Measurements from ENCODE around the gene ESF1. TPM values are rescaled to one million over a fixed set of nuclear protein-coding genes. Genes with fewer than 3 reads are reported as not detected.

ESF1 gene
- total RNA-seq, 1 donor from 2014 or later: 9.0 TPM

DNA sequence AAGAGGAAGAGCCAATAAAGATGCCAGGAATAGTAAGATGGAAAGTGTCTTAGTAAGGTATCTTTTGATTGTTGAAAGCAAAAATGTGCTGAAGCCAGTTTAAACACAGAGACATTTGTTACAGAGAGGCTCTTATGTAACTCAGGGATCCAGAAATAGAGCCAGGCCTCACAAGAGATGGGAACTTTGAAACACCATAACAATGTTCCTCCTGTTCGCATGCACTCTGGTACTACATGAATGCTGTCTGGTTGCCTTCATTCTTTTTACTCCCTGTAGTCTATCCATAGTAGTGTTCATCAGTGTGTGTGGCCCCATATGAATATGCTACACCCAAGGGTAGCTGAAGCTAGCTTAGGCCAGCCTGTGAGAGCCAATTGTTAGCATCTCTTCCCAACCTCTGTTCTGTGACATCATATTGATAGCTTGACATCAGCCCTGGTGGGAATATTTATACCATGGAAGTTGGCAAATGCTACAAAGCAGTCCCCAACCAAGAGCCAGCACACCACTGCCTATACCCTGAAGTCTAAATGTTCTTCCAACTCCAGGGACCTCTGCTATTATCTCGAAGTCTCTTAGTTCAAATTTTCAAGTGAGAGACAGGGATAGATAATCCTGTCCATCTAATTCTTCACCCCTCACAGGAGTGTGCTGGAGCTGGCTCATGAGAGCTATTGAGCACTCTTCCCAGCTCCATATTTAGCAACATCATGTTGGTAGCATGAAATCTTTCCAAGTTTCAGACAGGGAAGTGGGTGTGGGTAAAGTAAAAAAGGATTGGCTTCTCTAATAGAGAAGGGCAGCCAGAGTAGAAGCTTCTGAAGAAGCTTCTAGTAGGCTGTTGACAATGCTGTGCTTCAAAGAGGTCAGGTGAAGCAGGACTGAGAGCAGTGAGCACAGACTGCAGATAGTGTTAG lies 7.1 kb upstream of the ESF1 start:
- Mint-ChIP-seq H3K4me3 (ENCODE audit: unreplicated experiment) (no peak overlapping the region), H3K4me1 (ENCODE audit: low read depth) (peaks cover 8% of the 10 kb centered on the region), H3K9me3 (ENCODE audit: low read depth) (no peaks in the 10 kb centered on the region), H3K27ac (ENCODE audit: unreplicated experiment) (no peak overlapping the region), H3K27me3 (ENCODE audit: low read depth) (no peaks in the 10 kb centered on the region), H3K36me3 (ENCODE audit: low read depth) (peaks cover 35% of the 10 kb centered on the region)
- DNase-seq (ENCODE audit: low spot score): no peak
- TF ChIP-seq, protein P1, sequence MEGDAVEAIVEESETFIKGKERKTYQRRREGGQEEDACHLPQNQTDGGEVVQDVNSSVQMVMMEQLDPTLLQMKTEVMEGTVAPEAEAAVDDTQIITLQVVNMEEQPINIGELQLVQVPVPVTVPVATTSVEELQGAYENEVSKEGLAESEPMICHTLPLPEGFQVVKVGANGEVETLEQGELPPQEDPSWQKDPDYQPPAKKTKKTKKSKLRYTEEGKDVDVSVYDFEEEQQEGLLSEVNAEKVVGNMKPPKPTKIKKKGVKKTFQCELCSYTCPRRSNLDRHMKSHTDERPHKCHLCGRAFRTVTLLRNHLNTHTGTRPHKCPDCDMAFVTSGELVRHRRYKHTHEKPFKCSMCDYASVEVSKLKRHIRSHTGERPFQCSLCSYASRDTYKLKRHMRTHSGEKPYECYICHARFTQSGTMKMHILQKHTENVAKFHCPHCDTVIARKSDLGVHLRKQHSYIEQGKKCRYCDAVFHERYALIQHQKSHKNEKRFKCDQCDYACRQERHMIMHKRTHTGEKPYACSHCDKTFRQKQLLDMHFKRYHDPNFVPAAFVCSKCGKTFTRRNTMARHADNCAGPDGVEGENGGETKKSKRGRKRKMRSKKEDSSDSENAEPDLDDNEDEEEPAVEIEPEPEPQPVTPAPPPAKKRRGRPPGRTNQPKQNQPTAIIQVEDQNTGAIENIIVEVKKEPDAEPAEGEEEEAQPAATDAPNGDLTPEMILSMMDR (IDR thresholded peaks at IDR 0.05): no peak

GRCh38 chr20:13790708-13791107 lies 6.0 kb upstream of the ESF1 start:
- Mint-ChIP-seq H3K4me1 (ENCODE audit: low read depth) (peaks cover 19% of the 10 kb centered on the region), H3K27ac (ENCODE audit: unreplicated experiment) (no peak overlapping the region), H3K4me3 (ENCODE audit: unreplicated experiment) (no peak overlapping the region), H3K27me3 (ENCODE audit: low read depth) (no peaks in the 10 kb centered on the region), H3K9me3 (ENCODE audit: low read depth) (no peaks in the 10 kb centered on the region), H3K36me3 (ENCODE audit: low read depth) (peaks cover 28% of the 10 kb centered on the region)
- TF ChIP-seq, protein P1 (IDR thresholded peaks at IDR 0.05): no peak
- DNase-seq (ENCODE audit: low spot score): no peak

DNA sequence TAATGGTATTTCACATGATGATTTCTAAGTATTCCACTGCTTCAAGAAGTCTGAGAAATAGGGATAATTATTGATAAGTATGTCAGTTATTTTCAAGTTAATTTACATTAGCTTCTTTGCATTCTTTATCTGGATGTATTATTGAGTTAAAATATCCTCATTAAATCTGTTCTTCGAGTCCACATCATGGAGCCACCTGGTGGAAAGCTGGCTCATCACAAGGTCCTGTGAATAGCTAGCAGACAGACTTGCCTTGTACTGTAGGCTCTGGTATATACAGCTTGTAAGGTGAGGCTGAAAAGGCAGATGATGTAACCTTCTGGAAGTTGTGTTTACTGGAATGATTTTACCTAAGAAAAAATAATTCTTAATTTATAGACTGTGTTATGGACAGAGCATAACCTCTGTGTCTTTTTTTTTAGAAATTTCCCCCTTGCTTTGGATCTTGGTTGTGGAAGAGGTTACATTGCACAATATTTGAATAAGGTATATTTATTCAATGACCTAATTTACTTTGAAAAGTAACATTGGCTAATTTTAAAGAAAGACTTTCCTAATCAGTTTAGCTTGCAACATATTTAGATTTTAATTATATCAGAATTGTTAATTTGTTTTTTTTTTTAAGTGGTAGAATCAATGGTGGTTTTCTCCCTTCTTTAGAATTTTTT lies 3.6 kb upstream of the ESF1 start:
- H3K36me3 Mint-ChIP-seq (ENCODE audit: low read depth): peaks cover 21% of the 10 kb centered on the region
- TF ChIP-seq, protein P1 (IDR thresholded peaks at IDR 0.05): peak; percentile 82

GRCh38 chr20:13786143-13786828 lies 1.6 kb upstream of the ESF1 start:
- DNase-seq (ENCODE audit: low spot score): no peak
- H3K4me1 Mint-ChIP-seq (ENCODE audit: low read depth): peaks cover 38% of the 10 kb centered on the region
- peak overlapping the region; percentile 98 for H3K4me3 Mint-ChIP-seq (ENCODE audit: unreplicated experiment)
- TF ChIP-seq, protein P1 (IDR thresholded peaks at IDR 0.05): no peak
- H3K36me3 Mint-ChIP-seq (ENCODE audit: low read depth): peaks cover 23% of the 10 kb centered on the region
- peak overlapping the region; percentile 47 for H3K27ac Mint-ChIP-seq (ENCODE audit: unreplicated experiment)
- no peaks in the 10 kb centered on the region for H3K27me3 Mint-ChIP-seq (ENCODE audit: low read depth)
- H3K9me3 Mint-ChIP-seq (ENCODE audit: low read depth): no peaks in the 10 kb centered on the region

More for the DNA sequence above, 3.6 kb upstream of the ESF1 start:
- DNase-seq (ENCODE audit: low spot score): no peak
- Mint-ChIP-seq H3K27me3 (ENCODE audit: low read depth) (no peaks in the 10 kb centered on the region), H3K4me1 (ENCODE audit: low read depth) (peaks cover 37% of the 10 kb centered on the region), H3K9me3 (ENCODE audit: low read depth) (no peaks in the 10 kb centered on the region), H3K27ac (ENCODE audit: unreplicated experiment) (no peak overlapping the region), H3K4me3 (ENCODE audit: unreplicated experiment) (no peak overlapping the region)

Measured in chondrocyte (in vitro differentiated cells).